Brain microvascular endothelial cell (primary cell): ENCODE results near the gene TMEM255B.
"Not testable (repeated sequence)": the region's sequence is repeated elsewhere in the genome, so short reads cannot be mapped to it uniquely, and the experiment has no call there.

Experiments used
- DNase-seq: peaks from one replicate; pipeline ENCODE4 v3.0.0-alpha.2; 2020
- H3K27ac ChIP-seq: fragments of 250-450 bp; sonication (Bioruptor Pico); 2 replicates; pipeline ENCODE4 v1.5.1; 2020; ENCODE audit warnings: mild to moderate bottlenecking, moderate library complexity
- H3K27me3 ChIP-seq: fragments of 250-450 bp; sonication (Bioruptor Pico); replicated peaks from 2 replicates; pipeline ENCODE4 v1.5.1; 2020; ENCODE audit warnings: mild to moderate bottlenecking
- H3K36me3 ChIP-seq: fragments of 250-450 bp; sonication (Bioruptor Pico); replicated peaks from 2 replicates; pipeline ENCODE4 v1.5.1; 2020; ENCODE audit warnings: mild to moderate bottlenecking
- H3K4me3 ChIP-seq: 2 replicates; pipeline ENCODE4 v1.5.1; 2011; ENCODE audit warnings: low read depth, mild to moderate bottlenecking, control low read depth, low read length, moderate library complexity
- CTCF ChIP-seq: IDR thresholded peaks from 2 replicates; pipeline ENCODE4 v1.5.1; 2011; ENCODE audit warnings: low read depth, mild to moderate bottlenecking, moderate library complexity, low read length, control low read depth, inconsistent platforms; ENCODE audit errors: missing control alignments
- in situ Hi-C: cut with HindIII; loops from 2 replicates; pipeline ENCODE4 v1.10.0; 2017; ENCODE audit warnings: low sequenced_read_pairs, low pct_ligation_motif_present

Gene TMEM255B

DNA sequence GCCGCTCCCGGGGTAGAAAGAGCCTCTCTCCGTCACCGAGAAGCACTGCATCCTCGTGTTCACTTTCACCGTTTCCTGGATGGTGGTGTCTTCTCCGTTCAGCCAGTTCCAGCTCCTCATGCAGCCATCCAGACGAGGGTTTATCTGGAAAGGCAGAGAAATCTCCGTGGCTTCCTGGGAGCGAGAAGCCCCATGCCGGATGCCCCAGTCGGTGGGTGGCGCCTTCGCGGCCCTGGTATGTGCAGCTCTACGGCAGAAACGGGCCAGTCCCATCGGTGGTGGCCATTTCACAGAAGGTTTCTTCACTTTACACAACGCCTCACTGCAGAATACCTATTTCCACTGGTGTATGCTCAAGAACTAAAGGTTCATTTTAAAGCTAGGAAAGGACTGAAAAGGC, 68.0 kb downstream of the TMEM255B start:
- in situ Hi-C loops, result no loop called here
- no peak overlapping the region for H3K4me3 ChIP-seq
- H3K27ac ChIP-seq, result no peak overlapping the region
- TF ChIP-seq CTCF, result no peak
- no peak for DNase-seq
- H3K27me3 ChIP-seq, result no peaks in the 10 kb centered on the region
- H3K36me3 ChIP-seq, result no peaks in the 10 kb centered on the region

DNA sequence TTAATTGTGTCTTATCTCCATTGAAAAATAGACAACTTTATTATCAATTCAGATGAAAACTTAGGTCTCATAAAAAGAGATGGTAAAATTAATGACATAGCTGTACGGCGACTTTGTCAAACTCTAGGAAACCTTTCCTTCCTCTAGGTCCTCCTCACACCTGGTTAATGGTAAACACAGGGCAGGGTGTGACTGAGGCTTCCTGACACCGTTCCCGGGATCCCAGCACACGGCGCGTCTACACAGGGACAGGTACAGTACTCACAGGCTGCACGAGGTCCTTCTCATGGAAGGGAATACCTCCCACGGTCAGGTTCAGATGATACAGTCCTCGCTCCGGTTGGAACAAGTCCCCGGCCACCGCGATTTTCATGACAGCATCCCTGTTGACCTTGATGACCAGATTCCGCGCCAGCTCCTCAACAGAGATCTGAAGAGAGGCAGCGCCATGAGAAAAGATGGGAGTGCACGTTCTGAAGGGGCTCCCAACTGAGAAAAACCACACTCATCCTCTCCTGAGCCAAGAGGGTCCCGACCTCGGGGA, 69.3 kb downstream of the TMEM255B start:
- no peaks in the 10 kb centered on the region for H3K36me3 ChIP-seq
- in situ Hi-C loops, result no loop called here

GRCh38 chr13:113830426-113830950, 71.5 kb downstream of the TMEM255B start:
- DNase-seq, H3K36me3 ChIP-seq, H3K27me3 ChIP-seq, H3K4me3 ChIP-seq, in situ Hi-C loops, H3K27ac ChIP-seq: not testable (repeated sequence)

More for the DNA sequence above, 69.3 kb downstream of the TMEM255B start:
- no peak for TF ChIP-seq CTCF
- Histone ChIP-seq H3K27ac (no peak overlapping the region), H3K4me3 (no peak overlapping the region), H3K27me3 (no peaks in the 10 kb centered on the region)
- no peak for DNase-seq

DNA sequence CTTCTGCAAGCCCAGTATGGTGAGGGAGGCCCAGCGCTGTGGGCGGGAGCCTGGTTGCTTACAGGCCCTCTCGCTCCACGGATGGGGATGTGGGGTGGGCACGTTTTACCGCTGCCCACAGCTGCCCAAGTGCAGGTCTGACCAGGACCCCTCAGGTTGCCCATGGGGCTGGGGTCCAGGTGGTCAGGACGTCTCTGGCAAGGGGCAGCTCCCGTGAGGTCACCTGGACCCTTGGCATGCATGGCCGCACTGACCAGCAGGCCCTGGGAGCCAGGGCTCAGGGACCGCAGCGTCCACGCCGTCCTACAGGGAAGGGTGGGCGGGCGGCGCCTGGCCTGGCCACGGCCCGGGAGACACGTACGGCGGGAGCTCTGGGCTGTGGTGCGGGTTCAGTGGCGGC, 72.0 kb downstream of the TMEM255B start:
- H3K27ac ChIP-seq, result no peak overlapping the region
- DNase-seq, result no peak
- no peak overlapping the region for H3K4me3 ChIP-seq
- H3K27me3 ChIP-seq, result no peaks in the 10 kb centered on the region
- H3K36me3 ChIP-seq, result no peaks in the 10 kb centered on the region
- no peak for TF ChIP-seq CTCF
- in situ Hi-C loops, result no loop called here

DNA sequence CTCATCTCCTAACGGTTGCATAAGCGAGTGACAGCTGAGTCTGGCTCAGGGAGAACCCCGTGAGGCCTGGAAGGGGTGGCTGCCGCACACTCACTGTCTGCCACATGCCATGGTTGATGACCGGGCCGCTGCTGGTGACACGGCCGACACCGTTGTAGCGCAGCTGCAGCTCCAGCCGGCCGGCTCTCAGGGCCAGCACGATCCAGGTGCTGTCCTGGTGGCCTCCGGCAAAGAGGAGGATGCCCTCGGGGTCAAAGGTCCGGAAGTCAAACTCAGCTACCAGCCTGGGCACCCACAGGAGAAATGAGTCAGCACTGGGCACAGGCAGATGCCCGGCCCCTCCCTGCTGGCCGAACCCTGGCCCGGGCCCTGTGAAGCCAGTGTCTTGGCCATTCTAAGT, 73.2 kb downstream of the TMEM255B start:
- in situ Hi-C loops, result no loop called here
- Histone ChIP-seq H3K4me3 (no peak overlapping the region), H3K27me3 (no peaks in the 10 kb centered on the region), H3K27ac (no peak overlapping the region), H3K36me3 (no peaks in the 10 kb centered on the region)
- TF ChIP-seq CTCF, result no peak
- no peak for DNase-seq

DNA sequence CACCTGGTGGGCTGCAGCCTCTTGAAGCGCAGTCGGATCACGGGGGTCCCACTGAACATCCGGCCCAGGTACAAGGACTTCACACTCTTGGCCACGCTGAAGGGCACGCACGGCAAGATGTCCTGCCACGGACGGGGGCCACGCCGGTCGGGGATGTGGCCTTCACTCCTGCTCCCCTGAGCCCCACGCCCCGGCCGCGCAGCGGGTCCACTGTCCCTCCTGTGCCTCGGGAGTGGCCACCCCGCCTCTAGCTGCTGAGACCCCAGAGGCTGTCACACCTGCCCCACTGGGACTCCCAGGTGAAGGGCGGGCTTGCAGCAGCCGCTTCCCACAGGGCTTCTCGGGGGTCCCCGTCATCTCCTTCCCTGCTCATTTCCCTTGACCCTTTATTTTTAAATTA, 73.6 kb downstream of the TMEM255B start:
- in situ Hi-C loops, result no loop called here
- no peaks in the 10 kb centered on the region for H3K27me3 ChIP-seq
- TF ChIP-seq CTCF, result no peak
- no peak for DNase-seq
- H3K27ac ChIP-seq, result no peak overlapping the region
- no peak overlapping the region for H3K4me3 ChIP-seq
- no peaks in the 10 kb centered on the region for H3K36me3 ChIP-seq
